Measurements from ENCODE around the gene AP1AR.

GRCh38 chr4:112185334-112185733, 46.3 kb upstream of the AP1AR start:
- TF ChIP-seq CTCF (IDR thresholded peaks at IDR 0.05) (no peak), ZFX (IDR thresholded peaks at IDR 0.05; ENCODE audit: borderline replicate concordance) (no peak)

All from 22Rv1 (cell line).